ENCODE results near the gene KPNA4.

The KPNA4 gene

GRCh38 chr3:160449636-160450598 is 115.5 kb downstream of the KPNA4 start, which contains the start of gene TRIM59:
TRIM59 (minus strand) TSS chr3:160449786; CDS start chr3:160439183, 10,603 bp downstream.
- peak within 1 kb of the TSS; percentile 89 for H3K4me3 ChIP-seq (replicated peaks; ENCODE audit: low read depth, low read length)
- TF ChIP-seq CTCF (IDR thresholded peaks at IDR 0.05; ENCODE audit: low read depth, low read length, missing control alignments), result no peak
- peak; percentile 97 for DNase-seq (ENCODE audit: extremely low read depth, low read depth)

- peak overlapping the region; percentile 89 for H3K4me3 ChIP-seq (replicated peaks; ENCODE audit: low read depth, low read length)
- no peak for TF ChIP-seq CTCF (IDR thresholded peaks at IDR 0.05; ENCODE audit: low read depth, low read length, missing control alignments)
- DNase-seq (ENCODE audit: extremely low read depth, low read depth), result no peak
Observed at GRCh38 chr3:160448845-160449635, 116.3 kb downstream of the KPNA4 start.

DNA sequence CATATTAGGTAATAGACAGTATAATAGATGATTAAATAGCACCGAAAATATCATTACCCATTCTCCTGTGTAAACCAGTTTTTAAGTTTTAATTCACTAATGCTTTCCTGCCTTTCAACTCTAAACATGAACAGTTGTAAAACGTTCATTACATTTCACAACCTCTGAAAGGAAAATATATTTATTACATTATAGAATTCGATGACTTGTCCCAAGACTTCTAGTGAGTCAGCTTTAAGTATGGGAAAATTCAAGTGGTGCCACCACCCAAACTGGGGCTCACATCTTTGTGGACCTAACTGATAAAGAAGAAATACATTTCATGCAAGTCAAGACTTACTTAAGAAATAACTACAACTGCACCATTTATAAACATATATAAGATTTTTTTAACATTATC is 117.8 kb downstream of the KPNA4 start:
- no peak for TF ChIP-seq CTCF (IDR thresholded peaks at IDR 0.05; ENCODE audit: low read depth, low read length, missing control alignments)
- peak overlapping the region; percentile 89 for H3K4me3 ChIP-seq (replicated peaks; ENCODE audit: low read depth, low read length)
- no peak for DNase-seq (ENCODE audit: extremely low read depth, low read depth)

- DNase-seq (ENCODE audit: extremely low read depth, low read depth), result no peak
- no peak for TF ChIP-seq CTCF (IDR thresholded peaks at IDR 0.05; ENCODE audit: low read depth, low read length, missing control alignments)
- peak overlapping the region; percentile 89 for H3K4me3 ChIP-seq (replicated peaks; ENCODE audit: low read depth, low read length)
Observed at GRCh38 chr3:160446522-160447056, 118.8 kb downstream of the KPNA4 start.

DNA sequence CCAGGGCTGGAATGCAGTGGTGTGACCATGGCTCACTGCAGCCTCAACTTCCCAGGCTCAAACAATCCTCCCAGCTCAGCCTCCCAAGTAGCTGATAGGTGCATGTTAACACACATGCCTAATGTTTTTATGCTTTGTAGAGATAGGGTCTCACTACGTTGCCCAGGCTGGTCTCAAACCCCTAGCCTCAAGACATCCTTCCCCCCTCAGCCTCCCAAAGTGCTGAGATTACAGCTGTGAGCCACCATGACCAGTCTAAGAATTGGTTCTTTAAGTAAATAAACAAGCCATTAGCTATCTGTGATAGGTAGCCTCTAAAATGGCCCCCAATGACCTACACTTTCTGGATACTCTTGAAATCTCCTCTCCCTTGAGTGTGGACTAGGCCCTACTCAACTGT is 119.5 kb downstream of the KPNA4 start:
- no peak for TF ChIP-seq CTCF (IDR thresholded peaks at IDR 0.05; ENCODE audit: low read depth, low read length, missing control alignments)
- no peak for DNase-seq (ENCODE audit: extremely low read depth, low read depth)
- H3K4me3 ChIP-seq (replicated peaks; ENCODE audit: low read depth, low read length), result no peak overlapping the region
